HG02610 (cell line): ENCODE results near the gene RHOH.
"Not testable (repeated sequence)": the region's sequence is repeated elsewhere in the genome, so short reads cannot be mapped to it uniquely, and the experiment has no call there.

Experiments used
- ATAC-seq: cut with Tn5 transposase; IDR thresholded peaks from one replicate; pipeline ENCODE4 v1.9.1; 2021; ENCODE audit warnings: mild to moderate bottlenecking, moderate library complexity; ENCODE audit not compliant: unreplicated experiment

RHOH gene

DNA sequence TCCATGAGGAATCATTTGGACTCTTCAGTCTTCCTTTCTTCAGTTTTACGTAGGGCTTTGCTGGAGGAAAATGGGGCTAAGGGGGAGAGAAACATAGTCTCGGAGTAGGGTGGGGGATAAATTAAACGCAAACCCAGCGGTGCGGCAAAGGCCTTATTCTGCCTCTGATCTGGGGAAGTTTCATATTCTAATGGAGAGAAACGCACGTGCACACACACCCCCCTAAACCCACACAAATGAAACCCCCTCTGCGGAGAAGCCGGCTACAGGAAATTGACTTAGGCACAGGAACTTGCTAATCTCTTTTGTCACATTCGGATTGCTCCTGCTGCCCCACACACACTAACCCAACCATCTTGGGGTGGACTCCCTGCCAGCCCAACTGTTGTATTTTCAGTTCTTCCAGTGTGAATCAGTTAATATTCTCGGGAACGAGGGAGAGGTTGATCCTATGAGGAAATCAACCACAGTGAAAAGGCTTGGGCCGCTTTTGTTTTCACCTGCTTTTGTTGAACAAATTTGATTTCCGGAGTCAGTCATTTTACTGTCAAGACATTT is at the start of gene RHOH:
TSS of gene RHOH (plus strand) at position 308 of the 558 bp plus-strand sequence. CDS start 46,356 bp downstream, outside the sequence.
- ATAC-seq = no peak

GRCh38 chr4:40147490-40147889 is 49.3 kb upstream of the RHOH start:
- ATAC-seq = not testable (repeated sequence)

DNA sequence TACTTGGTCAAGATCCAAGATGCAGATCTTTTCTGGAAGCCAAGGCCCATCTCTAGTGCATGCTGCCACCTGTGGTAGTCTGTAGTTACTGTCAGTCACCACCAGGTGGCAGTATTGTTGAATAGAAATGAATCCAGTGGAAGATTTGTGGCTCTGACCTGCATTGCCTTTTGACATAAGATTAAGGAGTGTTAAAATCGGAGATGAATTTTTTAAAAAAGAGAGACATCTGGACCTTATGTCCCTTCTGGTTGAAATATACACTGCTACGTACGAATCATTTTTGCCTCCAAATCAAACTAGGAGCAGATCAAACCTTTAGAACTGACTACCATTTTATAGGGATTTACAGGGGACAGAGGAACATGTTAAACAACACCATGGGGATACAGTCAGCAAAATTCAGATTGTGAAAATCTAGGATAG is 46.9 kb upstream of the RHOH start:
- ATAC-seq = peak; percentile 63

- ATAC-seq = no peak
Observed at GRCh38 chr4:40150932-40151331, 45.9 kb upstream of the RHOH start.

- ATAC-seq = peak; percentile 43
Observed at GRCh38 chr4:40152637-40153036, 44.2 kb upstream of the RHOH start.

DNA sequence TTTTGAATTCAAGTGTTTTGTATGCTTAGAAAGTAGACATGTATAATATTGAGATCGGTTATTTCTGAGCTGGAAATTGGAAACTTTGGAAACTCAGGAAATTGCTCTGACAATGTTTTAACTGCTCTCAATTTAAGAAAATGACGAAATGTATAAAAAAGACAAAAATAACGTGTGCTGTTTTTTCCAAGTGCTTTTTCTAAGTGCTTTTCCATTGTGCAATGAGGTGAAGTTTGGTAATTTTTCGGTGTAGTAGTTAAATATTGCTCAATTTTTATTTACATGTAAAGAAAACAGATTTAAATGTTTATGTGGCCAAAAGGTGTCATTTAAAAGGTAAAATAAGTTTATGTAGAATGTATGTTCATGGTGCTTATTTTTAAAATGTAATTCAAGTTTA is 39.4 kb upstream of the RHOH start:
- no peak for ATAC-seq

DNA sequence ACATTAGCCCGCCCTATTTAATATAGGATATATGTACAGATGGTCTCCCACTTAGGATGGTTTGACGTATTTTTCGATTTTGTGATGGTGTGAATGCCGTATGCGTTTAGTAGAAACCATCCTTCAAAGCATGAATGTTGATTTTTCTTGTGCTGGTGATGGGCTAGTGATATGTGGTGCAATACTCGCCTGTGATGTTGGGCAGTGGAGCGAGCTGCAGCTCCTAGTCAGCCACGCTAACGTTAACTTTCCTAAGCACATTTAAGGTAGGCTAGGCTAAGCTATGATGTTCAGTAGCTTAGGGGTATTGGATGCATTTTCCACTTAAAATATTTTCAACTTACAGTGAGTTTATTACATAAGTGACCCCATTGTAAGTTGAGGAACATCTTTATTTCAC is 36.6 kb upstream of the RHOH start:
- no peak for ATAC-seq

- ATAC-seq = no peak
Observed at GRCh38 chr4:40164459-40164858, 32.4 kb upstream of the RHOH start.

DNA sequence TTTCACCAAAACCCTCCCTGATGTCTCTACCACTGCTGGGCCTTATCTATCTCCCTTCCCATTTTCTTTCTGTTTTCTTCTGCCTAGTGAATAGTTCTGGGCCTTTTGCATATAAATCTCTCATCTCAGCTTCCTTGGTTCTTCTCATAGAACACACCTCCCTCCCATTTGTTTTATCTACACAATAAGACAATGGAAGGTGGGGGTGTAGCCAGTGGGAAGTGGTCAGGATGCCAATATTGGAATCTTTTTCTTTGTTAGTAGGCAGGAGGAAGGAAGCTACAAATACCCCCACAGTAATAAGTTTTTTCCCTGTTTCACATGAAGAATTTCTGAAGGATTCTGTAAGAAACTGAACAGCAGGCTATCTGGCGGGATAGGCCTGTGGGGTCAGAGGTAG is 30.9 kb upstream of the RHOH start:
- ATAC-seq = no peak

DNA sequence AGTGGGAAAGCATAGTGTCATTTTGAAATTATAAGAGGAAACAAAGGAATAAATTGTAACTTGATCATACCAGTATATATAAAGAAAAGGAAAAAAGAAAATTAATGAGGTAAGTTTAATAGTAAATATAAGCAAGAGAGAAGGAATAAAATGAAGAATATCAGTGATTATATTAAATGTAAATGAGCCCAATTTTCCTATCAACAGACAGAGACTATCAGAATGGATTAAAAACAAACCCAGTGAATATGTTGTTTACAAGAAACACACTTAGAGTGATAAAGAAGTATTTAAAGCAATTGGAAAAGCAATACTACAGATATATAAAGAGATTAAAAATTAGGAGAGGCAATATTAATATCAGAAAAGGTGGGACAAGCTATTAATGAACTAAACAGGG is 28.8 kb upstream of the RHOH start:
- ATAC-seq = no peak

- ATAC-seq = no peak
Observed at GRCh38 chr4:40170588-40170987, 26.2 kb upstream of the RHOH start.

- ATAC-seq = peak; percentile 85
Observed at GRCh38 chr4:40173470-40173875, 23.4 kb upstream of the RHOH start.

GRCh38 chr4:40176602-40177001 is 20.2 kb upstream of the RHOH start:
- no peak for ATAC-seq

GRCh38 chr4:40177591-40177990 is 19.2 kb upstream of the RHOH start:
- no peak for ATAC-seq

- no peak for ATAC-seq
Observed at GRCh38 chr4:40178672-40179071, 18.2 kb upstream of the RHOH start.

- no peak for ATAC-seq
Observed at GRCh38 chr4:40179360-40179759, 17.5 kb upstream of the RHOH start.

GRCh38 chr4:40180356-40180755 is 16.5 kb upstream of the RHOH start:
- ATAC-seq = no peak

DNA sequence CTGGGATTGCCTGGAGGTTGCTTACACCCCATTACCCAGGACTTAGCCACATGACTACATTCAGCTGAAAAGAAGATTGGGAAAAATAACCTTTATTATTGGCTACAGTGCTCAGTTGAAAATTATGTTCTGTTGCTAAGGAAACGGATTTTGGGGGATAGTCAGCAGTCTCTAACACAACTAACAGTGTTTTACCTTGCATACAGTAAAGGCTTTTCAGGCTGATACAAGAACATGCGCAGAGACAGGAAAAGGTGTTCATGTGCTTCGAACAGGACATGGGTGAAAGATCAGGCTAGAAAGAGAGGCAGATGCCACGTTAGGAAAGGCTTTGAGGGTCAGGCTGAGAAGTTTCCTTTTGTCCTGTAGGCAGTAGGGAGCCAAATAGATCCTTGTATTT is 14.8 kb upstream of the RHOH start:
- ATAC-seq = no peak

GRCh38 chr4:40182954-40183353 is 13.9 kb upstream of the RHOH start:
- no peak for ATAC-seq

DNA sequence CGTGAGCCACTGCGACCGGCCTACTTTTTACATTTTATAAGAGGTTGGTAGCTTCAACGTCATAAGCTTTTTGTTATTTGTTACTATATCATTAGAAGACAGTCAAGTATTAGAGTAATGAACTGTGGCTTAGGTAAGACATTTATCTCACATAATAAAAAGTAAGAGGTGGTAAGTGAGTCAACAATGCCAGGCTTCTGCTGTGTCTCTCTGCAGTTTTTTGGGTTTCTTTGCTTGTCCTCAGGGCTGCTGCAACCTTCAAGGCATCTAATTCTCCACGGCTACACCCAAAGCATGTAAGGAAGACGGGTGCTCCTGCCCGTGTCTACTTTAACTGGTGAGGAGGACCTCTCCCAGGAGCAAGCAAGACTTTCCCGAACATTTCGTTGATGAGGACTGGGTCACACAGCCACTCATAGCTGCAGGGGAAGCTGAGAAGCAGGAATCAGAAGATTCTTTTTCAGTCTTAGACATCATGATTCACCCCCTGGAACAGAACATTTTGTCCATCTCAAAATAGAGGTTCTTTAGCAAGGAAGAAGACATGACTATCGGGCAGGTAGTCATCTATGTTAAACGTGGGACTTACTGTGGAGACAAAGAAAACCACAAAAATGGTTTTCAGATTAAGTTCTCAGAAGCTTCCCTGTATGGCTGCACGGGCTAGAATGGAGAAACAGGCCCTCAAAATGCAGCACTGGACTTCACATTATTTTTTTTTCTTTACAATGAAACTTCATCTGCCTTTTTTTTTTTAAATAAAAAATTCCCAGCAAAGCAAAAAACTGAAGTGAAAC is 13.0 kb upstream of the RHOH start:
- ATAC-seq = no peak

DNA sequence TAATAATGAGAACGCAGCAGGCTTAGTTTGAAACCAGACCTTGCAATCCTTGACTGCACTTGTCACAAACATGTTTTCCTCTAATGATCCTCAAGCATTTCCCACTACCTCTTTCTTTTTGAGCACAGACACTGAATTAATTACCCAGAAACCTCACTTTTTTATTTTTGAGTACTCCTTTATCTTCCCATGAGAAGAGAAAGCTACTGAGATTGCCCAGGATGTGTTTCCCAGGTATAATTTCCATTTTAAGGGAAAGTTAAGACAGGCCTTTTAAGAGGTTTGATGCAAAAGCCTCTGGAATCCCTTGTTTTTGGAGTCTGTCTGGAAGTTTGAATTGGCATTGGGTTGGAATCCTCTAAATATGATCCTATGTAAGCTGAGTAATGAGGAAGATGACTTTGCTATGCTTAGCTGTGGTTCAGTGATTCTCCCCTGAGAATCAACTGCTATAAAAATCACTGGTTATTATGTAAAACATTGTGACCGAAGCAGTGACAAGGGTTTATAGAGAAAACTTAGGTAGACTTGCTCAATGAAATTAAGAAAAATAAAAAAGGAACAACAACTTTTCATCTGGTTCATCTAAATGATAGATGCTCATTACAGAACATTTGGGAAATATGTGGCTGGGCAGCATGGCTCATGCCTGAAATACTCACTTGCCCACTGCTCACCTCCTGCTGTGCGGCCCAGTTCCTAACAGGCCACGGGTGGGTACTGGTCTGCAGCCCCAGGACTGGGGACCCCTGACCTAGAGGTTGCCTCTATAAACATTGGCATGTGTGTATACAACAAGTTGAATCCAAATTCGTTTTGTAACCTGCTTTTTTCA is 10.8 kb upstream of the RHOH start:
- ATAC-seq = peak; percentile 53

- no peak for ATAC-seq
Observed at GRCh38 chr4:40186665-40187014, 10.2 kb upstream of the RHOH start.
